Brain microvascular endothelial cell (primary cell): Measurements from ENCODE around the gene REV1.
"Not testable (repeated sequence)": the region's sequence is repeated elsewhere in the genome, so short reads cannot be mapped to it uniquely, and the experiment has no call there.

Experiments used
- DNase-seq: peaks from one replicate; pipeline ENCODE4 v3.0.0-alpha.2; 2020
- H3K27ac ChIP-seq: fragments of 250-450 bp; sonication (Bioruptor Pico); 2 replicates; pipeline ENCODE4 v1.5.1; 2020; ENCODE audit warnings: mild to moderate bottlenecking, moderate library complexity
- H3K27me3 ChIP-seq: fragments of 250-450 bp; sonication (Bioruptor Pico); replicated peaks from 2 replicates; pipeline ENCODE4 v1.5.1; 2020; ENCODE audit warnings: mild to moderate bottlenecking
- H3K36me3 ChIP-seq: fragments of 250-450 bp; sonication (Bioruptor Pico); replicated peaks from 2 replicates; pipeline ENCODE4 v1.5.1; 2020; ENCODE audit warnings: mild to moderate bottlenecking
- H3K4me3 ChIP-seq: 2 replicates; pipeline ENCODE4 v1.5.1; 2011; ENCODE audit warnings: low read depth, mild to moderate bottlenecking, control low read depth, low read length, moderate library complexity
- CTCF ChIP-seq: IDR thresholded peaks from 2 replicates; pipeline ENCODE4 v1.5.1; 2011; ENCODE audit warnings: low read depth, mild to moderate bottlenecking, moderate library complexity, low read length, control low read depth, inconsistent platforms; ENCODE audit errors: missing control alignments
- in situ Hi-C: cut with HindIII; loops from 2 replicates; pipeline ENCODE4 v1.10.0; 2017; ENCODE audit warnings: low sequenced_read_pairs, low pct_ligation_motif_present

REV1 gene

GRCh38 chr2:99473518-99474083 lies 16.2 kb downstream of the REV1 start:
- no peak for DNase-seq
- no peaks in the 10 kb centered on the region for H3K27me3 ChIP-seq
- H3K4me3 ChIP-seq, result no peak overlapping the region
- no peaks in the 10 kb centered on the region for H3K36me3 ChIP-seq
- TF ChIP-seq CTCF, result no peak
- no peak overlapping the region for H3K27ac ChIP-seq
- in situ Hi-C loops, result no loop called here

GRCh38 chr2:99472600-99472960 lies 17.2 kb downstream of the REV1 start:
- Histone ChIP-seq H3K4me3 (no peak overlapping the region), H3K27ac (no peak overlapping the region), H3K27me3 (no peaks in the 10 kb centered on the region), H3K36me3 (no peaks in the 10 kb centered on the region)
- DNase-seq, result no peak
- TF ChIP-seq CTCF, result no peak
- in situ Hi-C loops, result no loop called here

GRCh38 chr2:99471654-99472599 lies 17.9 kb downstream of the REV1 start:
- in situ Hi-C loops, result no loop called here
- no peaks in the 10 kb centered on the region for H3K27me3 ChIP-seq
- H3K27ac ChIP-seq, result no peak overlapping the region
- no peak overlapping the region for H3K4me3 ChIP-seq
- no peak for DNase-seq
- no peaks in the 10 kb centered on the region for H3K36me3 ChIP-seq
- no peak for TF ChIP-seq CTCF

- no peak for TF ChIP-seq CTCF
- Histone ChIP-seq H3K27me3 (no peaks in the 10 kb centered on the region), H3K4me3 (no peak overlapping the region), H3K27ac (no peak overlapping the region), H3K36me3 (no peaks in the 10 kb centered on the region)
- in situ Hi-C loops, result no loop called here
- no peak for DNase-seq
These were observed 18.9 kb downstream of the REV1 start for GRCh38 chr2:99470957-99471356.

- H3K27me3 ChIP-seq, DNase-seq, H3K36me3 ChIP-seq, H3K27ac ChIP-seq, H3K4me3 ChIP-seq, in situ Hi-C loops: not testable (repeated sequence)
These were observed 19.4 kb downstream of the REV1 start for GRCh38 chr2:99470459-99470858.

- no peak for TF ChIP-seq CTCF
- in situ Hi-C loops, result no loop called here
- Histone ChIP-seq H3K4me3 (no peak overlapping the region), H3K36me3 (no peaks in the 10 kb centered on the region), H3K27me3 (no peaks in the 10 kb centered on the region), H3K27ac (no peak overlapping the region)
- no peak for DNase-seq
These were observed 20.4 kb downstream of the REV1 start for GRCh38 chr2:99469394-99469793.
